NCI-H2227 treated with DMSO at 0.1 percent for 48 hours (cell line): Measurements from ENCODE around the gene NCMAP.
A peak's percentile ranks its signal among the peaks of the same experiment; 100 is the strongest.

ENCODE experiments used
- DNase-seq: peaks from one replicate; lab custom pipeline; 2025; lab: John Stamatoyannopoulos, UW

Gene NCMAP

DNA sequence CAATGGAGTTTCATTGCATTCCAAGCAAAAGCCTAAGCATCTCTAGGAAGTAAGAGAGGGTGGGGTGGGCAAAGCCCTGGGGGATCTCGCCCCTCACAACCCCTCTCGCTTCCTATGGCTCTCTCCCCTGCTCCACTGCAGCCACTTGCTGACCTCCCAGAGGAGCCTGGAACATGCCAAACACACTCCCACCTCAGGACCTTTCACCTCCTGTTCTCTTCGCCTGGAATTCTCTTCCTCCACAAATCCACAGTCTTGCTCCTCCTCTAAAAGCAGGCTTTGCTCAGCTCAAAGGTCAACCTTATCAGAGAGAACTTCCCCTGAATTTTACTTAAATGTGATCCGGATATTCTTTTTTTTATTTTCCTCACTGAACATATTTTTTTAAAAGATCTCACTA, 66.3 kb downstream of the NCMAP start:
- no peak for DNase-seq

- DNase-seq = no peak
Observed at GRCh38 chr1:24632832-24633175, 76.9 kb downstream of the NCMAP start.

- peak; percentile 83 for DNase-seq
Observed at GRCh38 chr1:24635195-24635843, 79.4 kb downstream of the NCMAP start.

DNA sequence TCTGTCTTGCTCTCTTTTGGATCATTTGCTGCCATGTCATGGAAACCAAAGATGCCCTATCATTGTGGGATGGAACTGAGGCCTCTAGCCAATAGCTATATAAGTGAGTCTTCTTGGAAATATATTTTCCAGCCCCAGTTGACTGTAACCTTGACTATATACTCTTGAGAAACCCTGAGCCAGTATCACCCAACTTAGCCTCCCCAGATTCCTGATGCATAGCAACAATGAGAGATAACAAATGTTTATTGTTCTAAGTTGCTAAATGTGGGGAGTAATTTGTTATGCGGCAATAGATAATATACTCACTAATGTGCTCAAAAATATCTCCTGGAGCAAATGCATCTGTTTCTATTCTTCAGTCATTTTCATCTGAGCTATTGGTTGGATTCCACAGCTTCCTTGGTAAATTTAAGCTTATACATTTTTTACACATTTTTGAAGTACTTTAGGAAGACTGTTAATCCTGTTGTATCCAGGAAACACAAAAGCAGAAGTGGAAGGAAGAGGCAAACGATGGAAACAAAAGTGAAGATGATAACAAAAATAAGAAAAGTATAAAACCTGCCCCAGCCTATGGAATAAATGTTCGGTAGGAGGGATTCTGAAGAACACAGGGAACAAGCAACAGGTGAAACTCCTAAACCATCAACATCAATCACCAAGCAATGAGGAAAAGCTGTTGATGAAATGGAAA, 80.9 kb downstream of the NCMAP start:
- DNase-seq = no peak

DNA sequence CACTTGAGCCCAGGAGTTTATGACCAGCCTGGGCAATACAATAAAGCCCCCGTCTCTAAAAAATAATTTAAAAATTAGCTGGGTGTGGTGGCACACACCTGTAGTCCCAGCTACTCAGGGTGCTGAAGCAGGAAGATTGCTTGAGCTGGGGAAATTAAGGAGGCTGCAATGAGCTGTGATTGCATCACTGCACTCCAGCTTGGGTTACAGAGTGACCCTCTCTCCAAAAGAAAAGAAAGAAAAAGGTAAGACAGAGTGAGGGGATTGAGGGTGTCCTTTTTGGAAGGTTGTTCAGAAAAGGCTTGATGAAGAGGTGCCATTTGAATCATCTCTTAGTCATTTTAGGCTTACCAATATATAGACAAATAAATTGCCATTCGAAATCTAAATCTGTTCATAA, 83.2 kb downstream of the NCMAP start:
- no peak for DNase-seq

DNA sequence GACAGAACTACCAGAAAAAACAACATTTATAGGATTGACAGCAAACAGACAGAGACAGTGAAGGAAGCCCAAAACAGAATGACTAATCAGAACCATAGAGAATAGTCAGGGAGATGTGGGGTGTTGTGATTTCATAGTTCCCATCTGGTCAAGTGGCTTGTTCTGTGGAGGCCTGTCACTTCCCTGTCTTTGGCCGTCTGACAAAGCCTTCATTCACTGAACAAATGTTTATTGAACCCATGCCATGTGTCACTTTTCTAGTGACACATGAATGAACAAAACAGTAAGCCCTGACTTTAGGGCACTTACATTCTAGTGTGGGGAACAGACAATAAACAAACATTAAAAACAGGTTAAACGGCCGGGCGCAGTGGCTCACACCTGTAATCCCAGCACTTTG, 84.0 kb downstream of the NCMAP start:
- DNase-seq = no peak

- no peak for DNase-seq
Observed at GRCh38 chr1:24640288-24640687, 84.4 kb downstream of the NCMAP start.

- peak; percentile 36 for DNase-seq
Observed at GRCh38 chr1:24641646-24642151, 85.8 kb downstream of the NCMAP start.

DNA sequence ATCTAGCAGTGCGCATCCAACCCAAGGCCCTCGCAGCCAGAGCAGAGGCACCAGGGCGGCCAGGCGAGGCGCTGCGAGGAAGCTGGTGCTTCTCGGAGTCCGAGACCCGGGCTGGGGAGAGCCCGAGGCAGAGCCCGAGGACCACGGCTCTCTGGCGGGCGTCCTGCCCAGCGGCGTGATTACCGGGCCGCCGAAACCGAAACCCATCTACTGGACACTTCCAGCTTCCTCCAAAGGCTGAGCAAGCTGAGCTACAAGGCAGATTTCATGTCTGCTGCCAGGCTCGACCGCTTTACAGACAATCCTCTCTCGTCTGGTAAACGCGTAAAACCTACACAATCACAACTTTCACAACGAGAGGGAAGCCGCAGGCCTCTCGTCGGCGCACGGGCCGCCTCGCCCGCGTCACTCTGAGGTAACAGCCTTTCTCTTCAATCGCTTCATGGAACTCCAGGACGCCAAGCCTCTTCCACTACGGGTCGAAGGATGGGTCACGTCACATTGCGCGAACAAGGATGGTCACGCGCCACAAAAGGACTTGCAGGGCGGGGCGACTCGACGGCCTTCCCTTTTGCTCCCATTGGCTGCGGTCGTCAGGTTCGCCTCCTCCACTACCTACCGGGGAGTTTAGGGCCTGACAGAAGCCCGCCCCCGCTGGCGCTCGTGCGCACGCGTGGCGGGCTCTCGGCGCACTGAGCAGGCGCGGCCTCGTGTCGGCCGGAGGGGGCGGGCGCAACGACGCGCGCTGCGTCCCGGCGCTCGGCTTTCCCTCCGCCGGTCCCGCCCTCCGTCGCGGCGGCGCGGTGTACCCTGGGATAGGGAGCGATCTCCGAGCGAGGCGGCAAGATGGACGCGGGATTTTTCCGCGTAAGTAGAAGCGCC, 86.8 kb downstream of the NCMAP start, which contains the start of gene SRRM1:
Gene SRRM1 (plus strand): TSS at position 822 of the 882 bp plus-strand sequence. CDS start 25 bp downstream, at position 847.
- DNase-seq = peak; percentile 97

- DNase-seq = no peak
Observed at GRCh38 chr1:24643363-24644099, 87.6 kb downstream of the NCMAP start.

DNA sequence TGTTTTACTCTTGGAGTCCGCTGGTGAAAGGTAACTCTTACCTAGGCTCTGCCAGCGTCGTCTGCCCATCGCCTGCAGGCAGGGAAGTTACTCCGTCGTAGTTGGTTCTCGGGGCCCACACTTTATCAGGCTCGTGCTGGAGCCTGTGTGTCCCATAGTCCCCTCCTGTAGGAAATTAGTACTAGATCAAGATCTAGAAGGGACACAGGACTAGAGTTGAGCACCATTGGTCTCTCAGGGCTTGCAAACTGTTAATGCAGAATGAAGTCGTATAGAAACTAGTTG, 88.2 kb downstream of the NCMAP start:
- DNase-seq = no peak

GRCh38 chr1:24648919-24649318, 93.0 kb downstream of the NCMAP start:
- no peak for DNase-seq

GRCh38 chr1:24652382-24652781, 96.5 kb downstream of the NCMAP start:
- no peak for DNase-seq

GRCh38 chr1:24654010-24654409, 98.1 kb downstream of the NCMAP start:
- DNase-seq = no peak

- no peak for DNase-seq
Observed at GRCh38 chr1:24656046-24656445, 100.2 kb downstream of the NCMAP start.

DNA sequence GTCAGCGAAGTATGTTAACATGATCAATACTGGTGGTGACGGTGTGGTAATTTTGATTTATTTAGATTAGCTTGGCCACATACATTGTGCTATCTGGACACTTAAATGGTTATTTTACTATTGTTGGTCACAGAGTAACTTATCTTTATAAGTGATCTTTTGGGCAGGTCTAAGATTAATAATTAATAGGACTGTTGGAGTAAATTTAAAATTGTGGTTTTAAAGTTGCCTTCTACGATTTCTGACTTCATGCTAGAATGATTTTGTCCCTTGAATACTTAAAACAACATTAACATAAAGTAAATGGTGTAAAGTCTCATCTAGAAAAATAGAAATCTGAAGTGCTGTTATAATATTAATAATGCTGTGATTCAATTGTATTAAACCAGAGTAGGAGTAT, 101.9 kb downstream of the NCMAP start:
- no peak for DNase-seq
